IMR-90 (cell line): ENCODE data around the gene CMC2. TPM values are rescaled to one million over a fixed set of nuclear protein-coding genes. Genes with fewer than 3 reads are reported as not detected.

Experiments
- ATAC-seq: fragments of 200-7000 bp; cut with Tn5 transposase; 2 replicates; pipeline ENCODE4 v1.9.1; 2020; ENCODE audit warnings: low read depth, mild to moderate bottlenecking, moderate library complexity
- BruUV-seq: library from RNA; stranded (reverse); fragments of 400-500 nt; replicated peaks from 2 replicates; lab custom pipeline; 2021; lab: Mats Ljungman, UMichigan
- CTCF ChIA-PET: fragments of 300-600 bp; formaldehyde crosslinking; extraction: SDS; loops from one replicate; lab custom pipeline; 2021; ENCODE audit warnings: antibody characterized with exemption; lab: Yijun Ruan, JAX
- POLR2A ChIA-PET: fragments of 300-600 bp; sonication (Branson Sonifier 250); formaldehyde crosslinking; loops from one replicate; lab custom pipeline; 2022; ENCODE audit warnings: antibody characterized with exemption; ENCODE audit not compliant: unreplicated experiment; lab: Charles Lee
- DNase-seq: peaks from one replicate; pipeline ENCODE4 v3.0.0; 2013
- H2AFZ ChIP-seq: replicated peaks from 2 replicates; pipeline ENCODE3; 2013; ENCODE audit warnings: low read length, mild to moderate bottlenecking; ENCODE audit not compliant: poor library complexity
- H2AK5ac ChIP-seq: 2 replicates; pipeline ENCODE4 v1.6.1; 2013; ENCODE audit warnings: low read depth, low read length, inconsistent platforms
- H2AK9ac ChIP-seq: replicated peaks from 2 replicates; pipeline ENCODE3; 2013; ENCODE audit warnings: mild to moderate bottlenecking, low read depth, low read length, moderate library complexity; ENCODE audit not compliant: poor library complexity
- H2BK120ac ChIP-seq: 2 replicates; pipeline ENCODE4 v1.6.1; 2013; ENCODE audit warnings: low read depth, low read length, inconsistent platforms
- H2BK15ac ChIP-seq: 3 replicates; pipeline ENCODE4 v1.6.1; 2013; ENCODE audit warnings: low read depth, low read length, inconsistent platforms
- H2BK20ac ChIP-seq: 2 replicates; pipeline ENCODE4 v1.6.1; 2013; ENCODE audit warnings: low read depth, mild to moderate bottlenecking, inconsistent platforms, low read length, moderate library complexity
- H2BK5ac ChIP-seq: 2 replicates; pipeline ENCODE4 v1.6.1; 2013; ENCODE audit warnings: mild to moderate bottlenecking, low read depth, low read length, inconsistent platforms; ENCODE audit not compliant: poor library complexity, severe bottlenecking
- H3K14ac ChIP-seq: replicated peaks from 2 replicates; pipeline ENCODE4 v1.6.1; 2013; ENCODE audit warnings: low read depth, low read length, inconsistent platforms
- H3K18ac ChIP-seq: 2 replicates; pipeline ENCODE4 v1.6.1; 2013; ENCODE audit warnings: low read depth, low read length, control low read depth
- H3K23ac ChIP-seq: 2 replicates; pipeline ENCODE4 v1.6.1; 2013; ENCODE audit warnings: low read depth, low read length, inconsistent platforms
- H3K27ac ChIP-seq: 2 replicates; pipeline ENCODE4 v1.5.1; 2013; ENCODE audit warnings: mild to moderate bottlenecking, control low read depth, low read length; ENCODE audit not compliant: insufficient read depth
- H3K27me3 ChIP-seq: 2 replicates; pipeline ENCODE4 v1.6.1; 2013; ENCODE audit warnings: low read length; ENCODE audit not compliant: control insufficient read depth, insufficient read depth
- H3K36me3 ChIP-seq: 2 replicates; pipeline ENCODE4 v1.6.1; 2013; ENCODE audit warnings: low read length, mixed read lengths; ENCODE audit not compliant: control insufficient read depth, insufficient read depth
- H3K4ac ChIP-seq: 2 replicates; pipeline ENCODE4 v1.6.1; 2013; ENCODE audit warnings: low read depth, low read length, inconsistent platforms
- H3K4me1 ChIP-seq: 2 replicates; pipeline ENCODE4 v1.6.1; 2013; ENCODE audit warnings: low read length, mixed read lengths; ENCODE audit not compliant: control insufficient read depth, insufficient read depth
- H3K4me2 ChIP-seq: 2 replicates; pipeline ENCODE4 v1.6.1; 2013; ENCODE audit warnings: low read depth, mild to moderate bottlenecking, control low read depth, low read length, moderate library complexity
- H3K4me3 ChIP-seq: 2 replicates; pipeline ENCODE4 v1.5.1; 2013; ENCODE audit warnings: low read depth, mild to moderate bottlenecking, control low read depth, low read length, moderate library complexity; ENCODE audit not compliant: insufficient read depth
- H3K56ac ChIP-seq: 2 replicates; pipeline ENCODE4 v1.6.1; 2013; ENCODE audit warnings: low read length, inconsistent platforms; ENCODE audit not compliant: insufficient read depth; ENCODE audit errors: extremely low read depth
- H3K79me1 ChIP-seq, 2 experiments: 2 replicates each; pipeline ENCODE4 v1.6.1; 2013; ENCODE audit warnings: low read length in 2 of 2, inconsistent platforms in 1 of 2, low read depth in 1 of 2
- H3K9ac ChIP-seq: 2 replicates; pipeline ENCODE4 v1.6.1; 2013; ENCODE audit warnings: low read depth, low read length, control low read depth
- H3K9me1 ChIP-seq: 2 replicates; pipeline ENCODE4 v1.6.1; 2013; ENCODE audit warnings: low read length, inconsistent platforms; ENCODE audit not compliant: insufficient read depth
- H3K9me3 ChIP-seq: 2 replicates; pipeline ENCODE4 v1.6.1; 2013; ENCODE audit warnings: low read length; ENCODE audit not compliant: control insufficient read depth, insufficient read depth
- H4K20me1 ChIP-seq: 2 replicates; pipeline ENCODE4 v1.6.1; 2013; ENCODE audit warnings: low read length, inconsistent platforms; ENCODE audit not compliant: insufficient read depth
- H4K5ac ChIP-seq: 2 replicates; pipeline ENCODE4 v1.6.1; 2013; ENCODE audit warnings: mild to moderate bottlenecking, low read depth, low read length, control low read depth
- H4K8ac ChIP-seq, 2 experiments: 2 replicates each; pipeline ENCODE4 v1.6.1; 2013; ENCODE audit warnings: low read depth in 2 of 2, low read length in 2 of 2, control low read depth in 1 of 2, inconsistent platforms in 1 of 2
- H4K91ac ChIP-seq: 2 replicates; pipeline ENCODE4 v1.6.1; 2013; ENCODE audit warnings: low read depth, low read length, inconsistent platforms; ENCODE audit not compliant: insufficient read depth
- BHLHE40 ChIP-seq: fragments of 150-350 bp; IDR thresholded peaks from 2 replicates; pipeline ENCODE4 v1.6.1; 2016; ENCODE audit warnings: mild to moderate bottlenecking, low read depth, low read length
- CEBPB ChIP-seq: IDR thresholded peaks from 2 replicates; pipeline ENCODE4 v1.6.1; 2012; ENCODE audit warnings: low read depth, low read length, improper control_type of control experiment
- WGBS, 2 experiments: methylation state at CpG; one replicate each; pipeline versions ENCODE4 v1.1.5 to v1.1.7; 2013; ENCODE audit warnings: missing lambda C conversion rate in 2 of 2; ENCODE audit not compliant: insufficient read length in 1 of 2; ENCODE audit errors: extremely low coverage in 2 of 2; 5-methylcytosine and 5-hydroxymethylcytosine counted together
- dilution Hi-C: fragments of 300-500 bp; cut with HindIII; formaldehyde crosslinking; loops from one replicate; pipeline ENCODE4 v1.14.3; 2018; ENCODE audit warnings: low sequenced_read_pairs; ENCODE audit not compliant: unreplicated experiment
- in situ Hi-C: fragments of 300-500 bp; cut with MboI; formaldehyde crosslinking; loops from 3 replicates; pipeline ENCODE4 v1.14.3; 2019; ENCODE audit warnings: low sequenced_read_pairs, inconsistent platforms, mixed read lengths
- intact Hi-C: fragments of 100-400 bp; cut with micrococcal nuclease; formaldehyde crosslinking; loops from 2 replicates; pipeline ENCODE4 v1.10.0; 2022
- polyA plus RNA-seq, 3 experiments: library from polyadenylated mRNA; depleted of rRNA; stranded (reverse); fragments of >200 nt; gene quantifications; 2 replicates each; pipeline ENCODE4 v1.2.3, GENCODE V29; 2012; ENCODE audit warnings: low replicate concordance in 1 of 3
- total RNA-seq: library from RNA; depleted of rRNA; stranded (reverse); fragments of >200 nt; gene quantifications from 2 replicates; pipeline ENCODE4 v1.2.3, GENCODE V29; 2012

Gene CMC2
- total and polyA plus RNA-seq, 2 of the 4 experiments (the other 2 are of a cell fraction) = 57.0 to 104 TPM

DNA sequence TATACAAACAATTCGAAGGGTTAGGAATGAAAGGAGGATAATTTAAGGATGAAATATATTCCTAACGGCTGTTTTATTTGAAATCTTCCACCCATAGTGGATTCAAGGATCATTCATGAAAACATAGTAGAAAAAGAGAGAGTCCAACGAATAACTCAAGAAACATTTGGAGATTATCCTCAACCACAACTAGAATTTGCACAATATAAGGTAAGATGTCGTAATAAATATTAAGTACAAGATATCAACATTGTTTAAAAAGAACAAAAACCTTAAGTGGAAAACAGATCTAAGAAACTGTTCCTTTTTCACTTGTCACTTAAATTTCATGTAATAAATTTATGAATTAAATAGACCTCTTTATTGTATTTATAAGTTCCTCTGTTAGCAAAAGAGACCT is 19.7 kb upstream of the CMC2 start:
- H3K4me1 ChIP-seq = no peaks in the 10 kb centered on the region
- H2BK120ac ChIP-seq = no peak overlapping the region
- ChIA-PET CTCF (no interaction called here), POLR2A (no interaction called here)
- H3K27ac ChIP-seq = no peak overlapping the region
- H2BK5ac ChIP-seq = no peak overlapping the region
- H4K5ac ChIP-seq = no peak overlapping the region
- H3K9me1 ChIP-seq = no peaks in the 10 kb centered on the region
- H3K14ac ChIP-seq = no peak overlapping the region
- no peak overlapping the region for H2BK15ac ChIP-seq
- H4K8ac ChIP-seq = no peak overlapping the region
- no peak overlapping the region for H3K4ac ChIP-seq
- no peaks in the 10 kb centered on the region for H3K27me3 ChIP-seq
- no peaks in the 10 kb centered on the region for H4K20me1 ChIP-seq
- peaks cover 6% of the 10 kb centered on the region for H3K36me3 ChIP-seq
- H2AK5ac ChIP-seq = no peak overlapping the region
- H3K79me1 ChIP-seq = 0 out of 4 replicates have a peak, but pooled peaks cover 0 to under 1% of the 10 kb centered on the region in 2 experiments
- DNase-seq (no peak), ATAC-seq (no peak)
- TF ChIP-seq BHLHE40 (no peak), CEBPB (peak; percentile 35; the same call in 1 of the 2 replicates)
- no peak overlapping the region for H3K23ac ChIP-seq
- dilution Hi-C loops = no loop called here
- no peak overlapping the region for H3K56ac ChIP-seq
- BruUV-seq = no TSS peak
- H2AFZ ChIP-seq = no peak overlapping the region
- no peak overlapping the region for H2AK9ac ChIP-seq
- H2BK20ac ChIP-seq = no peak overlapping the region
- no peaks in the 10 kb centered on the region for H3K9me3 ChIP-seq
- no peak overlapping the region for H3K18ac ChIP-seq
- no peak overlapping the region for H3K4me3 ChIP-seq
- no CpG with 5 or more reads among the region's 4 CpGs for WGBS, 2 experiments
- in situ Hi-C loops = loop anchor here (25.0 kb wide), 1 partner anchor 711 kb away; no protein-coding TSS in a partner anchor
- no peak overlapping the region for H3K9ac ChIP-seq
- H3K4me2 ChIP-seq = no peak overlapping the region
- no peak overlapping the region for H4K91ac ChIP-seq
- intact Hi-C loops = no loop called here
